C4-2B (cell line): Measurements from ENCODE around the gene HDAC4.

ENCODE experiments used
- CTCF ChIP-seq: fragments of 450-650 bp; conservative IDR thresholded peaks from 2 replicates; pipeline ENCODE4 v1.5.1; 2017; ENCODE audit warnings: mild to moderate bottlenecking
- ZFX ChIP-seq: fragments of 450-650 bp; IDR thresholded peaks from 2 replicates; pipeline ENCODE4 v1.6.1; 2017

GRCh38 chr2:239307221-239307569, 93.6 kb downstream of the HDAC4 start:
- TF ChIP-seq CTCF: no peak
- TF ChIP-seq ZFX: no peak
